Measurements from ENCODE around the gene HTRA2.

DNA sequence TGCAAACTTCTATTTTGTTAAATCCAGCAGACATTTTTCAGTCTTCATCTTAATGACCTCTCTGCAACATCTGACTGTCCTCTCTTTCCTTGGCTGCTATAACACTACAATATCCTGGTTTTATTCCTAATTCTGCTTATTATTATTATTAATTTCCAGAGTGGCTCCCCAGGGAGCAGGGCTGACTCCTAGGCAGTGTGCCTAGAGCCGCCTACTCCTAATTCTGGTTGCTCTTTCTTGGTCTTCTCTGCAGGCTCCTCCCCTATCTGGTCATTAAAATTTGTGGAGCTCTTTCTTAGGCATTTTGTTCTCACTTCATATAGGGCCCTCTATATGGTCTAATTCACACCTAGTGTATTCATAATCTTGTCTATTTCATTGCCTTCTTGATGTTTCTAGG is 13.2 kb downstream of the HTRA2 start:
- TF ChIP-seq, protein P1, sequence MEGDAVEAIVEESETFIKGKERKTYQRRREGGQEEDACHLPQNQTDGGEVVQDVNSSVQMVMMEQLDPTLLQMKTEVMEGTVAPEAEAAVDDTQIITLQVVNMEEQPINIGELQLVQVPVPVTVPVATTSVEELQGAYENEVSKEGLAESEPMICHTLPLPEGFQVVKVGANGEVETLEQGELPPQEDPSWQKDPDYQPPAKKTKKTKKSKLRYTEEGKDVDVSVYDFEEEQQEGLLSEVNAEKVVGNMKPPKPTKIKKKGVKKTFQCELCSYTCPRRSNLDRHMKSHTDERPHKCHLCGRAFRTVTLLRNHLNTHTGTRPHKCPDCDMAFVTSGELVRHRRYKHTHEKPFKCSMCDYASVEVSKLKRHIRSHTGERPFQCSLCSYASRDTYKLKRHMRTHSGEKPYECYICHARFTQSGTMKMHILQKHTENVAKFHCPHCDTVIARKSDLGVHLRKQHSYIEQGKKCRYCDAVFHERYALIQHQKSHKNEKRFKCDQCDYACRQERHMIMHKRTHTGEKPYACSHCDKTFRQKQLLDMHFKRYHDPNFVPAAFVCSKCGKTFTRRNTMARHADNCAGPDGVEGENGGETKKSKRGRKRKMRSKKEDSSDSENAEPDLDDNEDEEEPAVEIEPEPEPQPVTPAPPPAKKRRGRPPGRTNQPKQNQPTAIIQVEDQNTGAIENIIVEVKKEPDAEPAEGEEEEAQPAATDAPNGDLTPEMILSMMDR (IDR thresholded peaks at IDR 0.05; ENCODE audit: insufficient read depth, low read length), result no peak
- no peak for TF ChIP-seq POLR2AphosphoS5 (IDR thresholded peaks at IDR 0.05; ENCODE audit: low read depth)
- no peak for TF ChIP-seq REST (IDR thresholded peaks at IDR 0.05; ENCODE audit: insufficient replicate concordance, low read depth)
